GM21786 (cell line): ENCODE results near the gene PLEKHS1.
"Not testable (repeated sequence)": the region's sequence is repeated elsewhere in the genome, so short reads cannot be mapped to it uniquely, and the experiment has no call there.

Experiments used
- ATAC-seq: cut with Tn5 transposase; IDR thresholded peaks from one replicate; pipeline ENCODE4 v1.9.1; 2021; ENCODE audit not compliant: unreplicated experiment

The PLEKHS1 gene

DNA sequence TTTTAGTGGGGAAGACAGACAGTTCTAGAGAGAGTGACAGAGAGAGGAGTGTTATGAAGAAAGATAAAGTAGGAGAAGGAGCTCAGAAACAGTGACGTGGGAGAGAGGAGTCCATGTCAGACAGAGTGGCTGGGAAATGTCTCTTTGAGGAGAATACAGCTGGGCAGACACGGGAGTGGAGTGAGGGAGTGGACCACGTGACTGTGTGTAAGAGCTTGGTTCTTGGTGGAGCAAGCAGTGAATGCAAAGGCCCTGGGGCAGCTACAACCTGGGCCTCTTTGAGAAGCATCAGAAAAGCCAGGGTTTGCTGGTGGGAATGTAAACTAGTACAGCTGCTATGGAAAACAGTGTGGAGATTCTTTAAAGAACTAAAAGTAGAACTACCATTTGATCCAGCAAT lies 11.9 kb upstream of the PLEKHS1 start:
- no peak for ATAC-seq

GRCh38 chr10:113740850-113741249 lies 10.6 kb upstream of the PLEKHS1 start:
- ATAC-seq = no peak

- no peak for ATAC-seq
Observed at GRCh38 chr10:113742466-113742865, 9.0 kb upstream of the PLEKHS1 start.

DNA sequence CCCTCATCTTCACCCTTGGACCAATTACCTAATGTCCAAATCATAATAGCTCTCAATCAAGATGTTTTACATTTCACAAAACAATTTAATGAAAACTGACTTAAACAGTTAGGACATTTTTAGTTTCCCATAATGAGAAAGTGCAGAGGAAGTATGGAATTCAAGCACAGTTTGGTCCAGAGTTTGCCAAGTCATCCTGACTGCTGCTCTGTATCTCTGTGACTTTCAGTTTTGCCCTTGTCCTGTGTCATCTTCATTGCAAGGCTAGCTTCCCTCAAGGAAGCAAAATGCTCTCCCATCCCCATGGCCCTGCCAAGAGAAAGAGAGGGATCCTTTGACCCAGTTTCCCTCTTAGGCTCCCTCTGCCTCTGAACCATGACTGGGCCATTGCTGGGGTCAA lies 7.9 kb upstream of the PLEKHS1 start:
- ATAC-seq = no peak

DNA sequence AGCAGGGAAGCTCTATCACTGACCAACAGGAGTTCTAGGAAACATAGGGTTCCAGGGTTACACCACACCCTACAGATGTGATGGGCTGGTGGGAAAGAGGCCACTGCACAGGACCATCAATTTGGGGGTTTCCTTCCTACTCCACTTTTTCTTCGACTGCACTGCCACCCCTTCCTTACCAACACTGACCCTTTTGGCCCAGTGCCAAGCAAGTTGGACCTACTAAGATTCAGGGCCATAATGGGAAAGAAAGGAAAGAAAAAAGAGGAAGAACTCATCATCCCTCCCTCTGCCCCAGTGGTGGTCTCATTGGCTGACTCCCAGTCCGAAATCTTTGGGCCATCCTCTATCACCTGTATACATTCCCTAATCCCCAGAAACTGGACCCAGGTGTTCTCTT lies 6.1 kb upstream of the PLEKHS1 start:
- no peak for ATAC-seq

DNA sequence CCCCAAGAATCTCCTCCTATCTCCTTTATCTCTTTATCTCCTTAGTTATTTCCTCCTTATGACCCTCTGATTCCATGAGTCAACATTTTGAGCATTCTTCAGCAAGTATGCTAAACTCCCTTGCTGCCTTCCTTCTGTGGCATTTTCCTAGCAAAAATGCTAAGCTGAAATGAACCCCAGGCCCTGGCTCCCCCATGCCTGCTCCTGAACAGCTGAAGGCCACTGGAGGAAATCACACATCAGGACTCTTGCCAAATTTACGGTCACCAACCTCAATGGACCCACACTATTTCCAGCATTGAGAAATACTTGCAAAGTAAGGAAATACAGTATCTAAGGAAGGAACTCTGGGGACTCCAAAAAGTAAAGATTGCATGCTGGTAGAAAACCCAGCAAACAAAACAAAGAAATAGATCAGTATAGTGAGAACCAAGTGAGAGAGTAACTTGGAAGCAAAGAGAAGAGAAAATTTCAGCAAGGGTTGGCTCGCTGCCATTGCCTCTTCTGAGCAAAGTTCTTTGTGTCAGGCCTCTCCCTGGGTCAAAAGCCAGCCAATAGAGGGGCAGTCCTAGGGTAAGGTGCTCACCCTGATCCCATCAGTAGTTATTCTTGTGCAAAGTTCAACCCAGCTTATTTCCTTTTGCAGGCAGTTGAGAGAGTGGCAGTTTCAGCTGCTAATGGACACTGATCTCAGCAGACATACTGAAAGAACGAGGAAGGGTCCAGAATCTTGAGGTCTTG lies 5.1 kb upstream of the PLEKHS1 start:
- no peak for ATAC-seq

DNA sequence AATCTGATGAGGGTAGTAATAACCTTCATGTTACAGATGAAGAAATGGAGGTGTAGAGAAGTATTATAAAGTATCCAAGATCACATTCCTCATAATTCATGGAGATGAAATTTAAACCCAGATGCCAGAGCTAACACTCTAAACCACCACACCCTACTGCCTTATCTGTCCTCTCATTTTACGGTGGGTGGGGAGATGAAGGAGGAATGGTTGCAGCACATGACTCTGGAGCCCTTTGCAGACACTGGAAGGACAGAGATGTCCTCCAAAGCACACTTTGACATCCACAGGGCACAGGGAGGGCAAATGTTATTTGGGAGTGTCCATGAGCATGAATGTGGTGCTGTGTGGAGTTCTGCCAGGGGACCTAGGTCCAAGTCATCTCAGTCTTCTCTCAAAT lies 1.1 kb downstream of the PLEKHS1 start:
- no peak for ATAC-seq

GRCh38 chr10:113753020-113753692 lies 1.7 kb downstream of the PLEKHS1 start:
- no peak for ATAC-seq

GRCh38 chr10:113754125-113754524 lies 2.6 kb downstream of the PLEKHS1 start:
- no peak for ATAC-seq

DNA sequence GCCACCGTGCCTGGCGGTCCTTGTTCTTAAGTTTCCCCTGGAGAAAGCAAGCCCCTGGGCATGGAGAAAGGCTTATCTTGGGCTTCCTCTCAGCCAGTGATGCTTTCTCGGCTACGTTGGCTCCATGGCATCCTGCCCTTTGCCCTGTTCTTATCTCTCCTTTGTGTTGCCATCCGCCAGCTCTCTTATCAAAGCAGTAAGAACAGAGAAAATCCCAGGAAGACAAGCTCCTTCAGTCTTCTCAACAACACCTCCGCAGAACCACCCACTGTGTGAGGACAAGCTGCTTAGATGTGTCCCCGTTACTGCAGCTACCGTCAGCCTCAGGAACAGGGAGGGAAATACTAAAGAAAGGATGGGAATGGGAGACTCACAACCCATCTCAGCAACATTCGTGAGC lies 3.3 kb downstream of the PLEKHS1 start:
- no peak for ATAC-seq

GRCh38 chr10:113756940-113757543 lies 5.6 kb downstream of the PLEKHS1 start:
- ATAC-seq = no peak

GRCh38 chr10:113762083-113762482 lies 10.6 kb downstream of the PLEKHS1 start:
- ATAC-seq = no peak

DNA sequence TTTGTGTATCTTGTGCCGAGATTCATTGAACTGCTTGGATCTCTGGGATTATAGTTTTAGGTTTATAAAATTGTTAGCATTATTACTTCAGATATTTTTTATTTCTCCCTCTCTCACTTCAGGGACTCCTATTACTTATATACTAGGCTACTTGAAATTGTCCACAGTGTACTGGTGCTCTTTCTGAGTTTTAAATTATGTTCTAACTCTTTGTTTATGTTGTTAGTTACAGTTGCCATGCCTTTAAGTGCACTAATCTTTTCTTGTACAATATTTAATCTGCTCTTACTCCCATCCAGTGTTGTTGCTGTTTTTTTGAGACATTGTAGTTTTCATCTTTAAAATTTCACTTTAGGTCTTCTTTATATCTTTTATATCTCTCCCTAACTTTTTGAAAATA lies 13.1 kb downstream of the PLEKHS1 start:
- no peak for ATAC-seq

- no peak for ATAC-seq
Observed at GRCh38 chr10:113765910-113766309, 14.4 kb downstream of the PLEKHS1 start.

- no peak for ATAC-seq
Observed at GRCh38 chr10:113767222-113767621, 15.7 kb downstream of the PLEKHS1 start.

- no peak for ATAC-seq
Observed at GRCh38 chr10:113770346-113770745, 18.9 kb downstream of the PLEKHS1 start.

- not testable (repeated sequence) for ATAC-seq
Observed at GRCh38 chr10:113771131-113771530, 19.6 kb downstream of the PLEKHS1 start.

DNA sequence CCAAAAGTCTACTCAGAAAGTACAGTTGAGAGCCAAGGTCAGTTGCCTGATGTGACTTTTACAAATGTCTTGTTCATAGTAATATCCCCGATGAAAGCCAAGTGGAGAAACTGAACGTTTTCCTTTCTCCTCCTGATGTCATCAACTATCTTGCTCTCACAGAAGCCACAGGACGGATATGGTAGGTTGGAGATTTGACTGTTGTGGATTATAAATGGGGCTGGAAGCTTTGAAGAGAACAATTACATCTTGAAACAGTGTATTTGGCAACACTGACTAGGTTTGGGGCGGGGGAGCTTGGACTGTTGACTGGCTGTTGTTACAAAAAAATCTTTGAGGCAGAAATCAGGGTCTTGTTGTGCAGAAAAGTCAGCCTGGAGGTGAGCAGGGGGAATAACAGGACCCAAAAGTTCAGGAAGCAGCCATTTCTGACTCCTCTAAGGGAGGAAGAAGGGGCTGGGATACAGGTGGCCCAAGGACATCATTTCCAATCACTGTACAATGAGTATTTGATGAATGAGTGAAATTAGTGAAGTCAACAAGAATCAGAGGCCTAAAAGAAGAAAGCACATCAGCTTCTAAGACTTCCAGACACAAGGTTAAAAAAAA lies 24.3 kb downstream of the PLEKHS1 start:
- ATAC-seq = no peak

- no peak for ATAC-seq
Observed at GRCh38 chr10:113776553-113776952, 25.1 kb downstream of the PLEKHS1 start.

- no peak for ATAC-seq
Observed at GRCh38 chr10:113780681-113781250, 29.3 kb downstream of the PLEKHS1 start.

DNA sequence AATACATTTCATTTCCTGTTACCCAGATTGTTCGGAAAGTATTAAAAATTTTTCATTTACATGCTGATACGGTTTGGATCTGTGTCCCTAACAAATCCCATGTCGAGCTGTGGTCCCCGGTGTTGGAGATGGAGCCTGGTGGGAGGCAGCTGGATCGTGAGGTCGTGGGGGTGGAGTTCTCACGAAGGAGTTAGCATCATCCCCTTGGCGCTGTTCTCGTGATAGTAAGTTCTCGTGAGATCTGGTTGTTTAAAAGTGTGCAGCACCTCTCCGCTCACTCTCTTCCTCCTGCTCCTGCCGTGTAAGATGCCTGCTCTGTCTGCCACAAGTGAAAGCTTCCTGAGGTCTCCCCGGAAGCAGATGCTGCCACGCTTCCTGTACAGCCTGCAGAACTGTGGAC lies 30.9 kb downstream of the PLEKHS1 start:
- no peak for ATAC-seq
